Upper lobe of left lung (tissue), 6 donors: ENCODE measurements around the gene ZNF740. TPM values are rescaled to one million over a fixed set of nuclear protein-coding genes. Genes with fewer than 3 reads are reported as not detected.
A peak's percentile ranks its signal among the peaks of the same experiment; 100 is the strongest.

ENCODE experiments used
- ATAC-seq, 2 donors: fragments of 200-7000 bp; cut with Tn5 transposase; one replicate each; pipeline ENCODE4 v1.9.1; 2022; ENCODE audit warnings: mild to moderate bottlenecking in 2 of 2, moderate library complexity in 2 of 2; ENCODE audit not compliant: low FRiP score in 2 of 2
- DNase-seq, 2 donors: peaks; one replicate each; pipeline ENCODE4 v3.0.0-alpha.2; 2019 to 2020
- H3K27ac ChIP-seq, 4 donors: fragments of 200-600 bp; sonication (generic); one replicate each; pipeline ENCODE4 v1.5.1; 2016 to 2019
- H3K27me3 ChIP-seq, 4 donors: fragments of 200-600 bp; sonication (generic); one replicate each; pipeline ENCODE4 v1.5.1; 2017 to 2019
- H3K36me3 ChIP-seq, 4 donors: fragments of 200-600 bp; sonication (generic); one replicate each; pipeline ENCODE4 v1.5.1; 2016 to 2019
- H3K4me1 ChIP-seq, 4 donors: fragments of 200-600 bp; sonication (generic); one replicate each; pipeline ENCODE4 v1.5.1; 2018 to 2019
- H3K4me3 ChIP-seq, 4 donors: fragments of 200-600 bp; sonication (generic); one replicate each; pipeline ENCODE4 v1.5.1; 2017 to 2019; ENCODE audit warnings: mild to moderate bottlenecking in 2 of 4, moderate library complexity in 1 of 4
- H3K9me3 ChIP-seq, 4 donors: fragments of 200-600 bp; sonication (generic); one replicate each; pipeline ENCODE4 v1.5.1; 2018 to 2019
- EP300 ChIP-seq, 4 donors: sonication (generic); formaldehyde crosslinking; IDR thresholded peaks; one replicate each; pipeline ENCODE4 v1.5.1; 2017; ENCODE audit warnings: antibody characterized with exemption in 4 of 4, control low read depth in 2 of 4
- POLR2A ChIP-seq, 4 donors: fragments of 450-650 bp; IDR thresholded peaks; one replicate each; pipeline ENCODE4 v1.5.1; 2016 to 2017; ENCODE audit warnings: antibody characterized with exemption in 4 of 4, mild to moderate bottlenecking in 2 of 4
- POLR2AphosphoS5 ChIP-seq, 2 donors: sonication (generic); formaldehyde crosslinking; IDR thresholded peaks; one replicate each; pipeline ENCODE4 v1.5.1; 2017; ENCODE audit warnings: antibody characterized with exemption in 2 of 2
- WGBS, 2 donors: methylation state at CpG; one replicate each; pipeline ENCODE4 v1.1.5; 2017 to 2018; 5-methylcytosine and 5-hydroxymethylcytosine counted together
- total RNA-seq, 6 donors: library from RNA; depleted of rRNA in 4 of 6; stranded (reverse); fragments of >200 nt in 4 of 6; gene quantifications; one replicate each; pipeline versions ENCODE4 v1.1.0 to v1.2.1, GENCODE V29; 2016 to 2021
- TF ChIP-seq, protein P1 (sequence below), 6 experiments: fragments of 450-650 bp in 4 of 6; fragments of 200-600 bp in 2 of 6; sonication (generic) in 2 of 6; IDR thresholded peaks; one replicate each; pipeline ENCODE4 v1.5.1; 2016 to 2019; ENCODE audit warnings: antibody characterized with exemption in 6 of 6
- donor health status: DM: no; HTN: no; CAD: no; lungs with moderate emphysema.
- donor health status: DM: no; HTN: yes; CAD: no; lungs with severe emphysema.

The ZNF740 gene
- total RNA-seq, 6 donors from 2014 or later: 9.6 to 52.4 (median 24.0) TPM

GRCh38 chr12:53222170-53222721, 41.7 kb downstream of the ZNF740 start:
- 40 to 45% methylated on average over 5 of the region's 5 CpGs for WGBS, 2 donors
- no peak for ATAC-seq
- TF ChIP-seq, protein P1, sequence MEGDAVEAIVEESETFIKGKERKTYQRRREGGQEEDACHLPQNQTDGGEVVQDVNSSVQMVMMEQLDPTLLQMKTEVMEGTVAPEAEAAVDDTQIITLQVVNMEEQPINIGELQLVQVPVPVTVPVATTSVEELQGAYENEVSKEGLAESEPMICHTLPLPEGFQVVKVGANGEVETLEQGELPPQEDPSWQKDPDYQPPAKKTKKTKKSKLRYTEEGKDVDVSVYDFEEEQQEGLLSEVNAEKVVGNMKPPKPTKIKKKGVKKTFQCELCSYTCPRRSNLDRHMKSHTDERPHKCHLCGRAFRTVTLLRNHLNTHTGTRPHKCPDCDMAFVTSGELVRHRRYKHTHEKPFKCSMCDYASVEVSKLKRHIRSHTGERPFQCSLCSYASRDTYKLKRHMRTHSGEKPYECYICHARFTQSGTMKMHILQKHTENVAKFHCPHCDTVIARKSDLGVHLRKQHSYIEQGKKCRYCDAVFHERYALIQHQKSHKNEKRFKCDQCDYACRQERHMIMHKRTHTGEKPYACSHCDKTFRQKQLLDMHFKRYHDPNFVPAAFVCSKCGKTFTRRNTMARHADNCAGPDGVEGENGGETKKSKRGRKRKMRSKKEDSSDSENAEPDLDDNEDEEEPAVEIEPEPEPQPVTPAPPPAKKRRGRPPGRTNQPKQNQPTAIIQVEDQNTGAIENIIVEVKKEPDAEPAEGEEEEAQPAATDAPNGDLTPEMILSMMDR (IDR thresholded peaks at IDR 0.05): no peak
- TF ChIP-seq POLR2AphosphoS5 (IDR thresholded peaks at IDR 0.05): no peak
- no peak for TF ChIP-seq EP300 (IDR thresholded peaks at IDR 0.05)
- TF ChIP-seq POLR2A (IDR thresholded peaks at IDR 0.05): no peak
- Histone ChIP-seq H3K27me3 (no peaks in the 10 kb centered on the region), H3K36me3 (peaks cover 0 to 3% (median 0%) of the 10 kb centered on the region in 4 donors), H3K4me3 (peak overlapping the region; percentile 4 to 83 (median 70)), H3K9me3 (no peaks in the 10 kb centered on the region), H3K27ac (peak overlapping the region; percentile 98 to 100 (median 99)), H3K4me1 (peaks cover 58 to 87% (median 62%) of the 10 kb centered on the region in 4 donors)
- DNase-seq: no peak

DNA sequence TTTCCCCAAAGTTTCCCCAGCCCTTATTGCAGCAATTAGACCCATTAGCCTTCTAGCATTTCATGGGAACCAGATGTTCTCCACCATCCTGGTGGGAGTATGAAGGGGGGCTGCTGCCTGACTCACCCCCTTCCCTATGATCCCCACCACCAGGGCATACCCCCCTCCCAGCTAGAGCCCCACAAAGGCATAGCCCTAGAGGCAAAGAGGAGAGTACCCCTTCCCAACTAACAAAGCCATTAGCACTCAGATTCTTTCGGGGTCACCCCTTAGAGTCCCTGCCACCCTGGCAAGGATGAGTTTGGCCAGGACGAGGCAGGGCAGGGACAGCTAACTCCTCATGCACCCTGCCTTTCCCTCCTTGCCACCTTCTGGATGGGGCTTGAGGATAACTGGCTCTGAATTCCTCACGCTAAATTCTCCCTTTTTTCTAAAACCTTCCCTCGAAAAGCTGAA, 42.3 kb downstream of the ZNF740 start:
- Histone ChIP-seq H3K4me1 (peaks cover 52 to 81% (median 57%) of the 10 kb centered on the region in 4 donors), H3K27ac (peak overlapping the region; percentile 98 to 100 (median 99)), H3K4me3 (no peak overlapping the region), H3K9me3 (no peaks in the 10 kb centered on the region), H3K27me3 (no peaks in the 10 kb centered on the region), H3K36me3 (peaks cover 0 to 6% (median 0%) of the 10 kb centered on the region in 4 donors)
- WGBS, 2 donors: 40 to 45% methylated on average over 4 of the region's 4 CpGs
- DNase-seq (no peak), ATAC-seq (no peak)
- no peak for TF ChIP-seq EP300 (IDR thresholded peaks at IDR 0.05)
- TF ChIP-seq, protein P1 (IDR thresholded peaks at IDR 0.05): no peak
- TF ChIP-seq POLR2AphosphoS5 (IDR thresholded peaks at IDR 0.05): no peak
- no peak for TF ChIP-seq POLR2A (IDR thresholded peaks at IDR 0.05)

- TF ChIP-seq POLR2A (IDR thresholded peaks at IDR 0.05): no peak
- TF ChIP-seq, protein P1 (IDR thresholded peaks at IDR 0.05): no peak
- WGBS, 2 donors: 7 to 13% methylated on average over 5 to 16 of the region's 16 CpGs
- no peak overlapping the region for H3K4me3 ChIP-seq
- H3K27ac ChIP-seq: peak overlapping the region; percentile 98 to 100 (median 99)
- H3K27me3 ChIP-seq: no peaks in the 10 kb centered on the region
- H3K4me1 ChIP-seq: peaks cover 45 to 74% (median 50%) of the 10 kb centered on the region in 4 donors
- DNase-seq (peak; percentile 54 to 56), ATAC-seq (no peak)
- H3K36me3 ChIP-seq: peaks cover 0 to 6% (median 0%) of the 10 kb centered on the region in 4 donors
- H3K9me3 ChIP-seq: no peaks in the 10 kb centered on the region
Observed at GRCh38 chr12:53223389-53224060, 43.0 kb downstream of the ZNF740 start.

DNA sequence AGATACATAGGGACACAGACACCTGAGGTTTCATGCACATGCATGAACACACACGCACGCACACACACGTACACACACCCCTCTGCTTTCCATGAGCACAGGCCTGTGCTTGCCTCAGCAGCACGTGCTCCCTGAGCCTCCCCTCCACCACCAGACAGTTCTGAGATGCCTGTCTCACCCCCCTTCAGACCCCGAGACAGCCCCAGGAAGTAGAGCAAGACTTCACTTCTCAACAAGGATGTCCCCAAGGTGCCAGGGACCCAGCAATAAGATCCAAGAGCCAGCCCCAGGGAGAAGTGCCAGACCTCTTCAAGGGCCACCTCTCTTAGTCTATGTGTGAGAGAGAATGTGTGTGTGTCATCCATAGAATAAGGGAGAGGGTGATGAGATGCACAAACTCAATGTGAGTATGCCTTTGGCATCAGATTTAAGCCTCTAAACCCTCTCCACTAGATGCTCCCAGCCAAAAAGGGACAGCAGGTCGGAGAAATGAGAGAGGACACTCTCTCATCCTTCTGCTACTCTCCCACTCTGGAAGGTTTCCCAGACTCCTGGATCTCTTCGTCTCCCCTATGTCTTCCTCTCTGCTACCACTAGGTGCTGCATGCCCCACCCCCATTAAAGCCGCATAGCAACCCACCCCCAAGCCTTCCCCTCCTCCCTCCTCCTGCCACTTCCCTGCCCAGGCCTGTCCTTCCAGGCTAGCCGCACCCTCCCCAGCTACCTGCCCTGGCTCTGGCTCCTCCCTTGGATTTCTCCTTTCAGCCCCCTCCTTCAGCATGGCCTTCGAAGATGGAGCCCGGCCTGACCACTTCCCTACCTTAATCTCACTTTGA, 43.8 kb downstream of the ZNF740 start:
- 43 to 54% methylated on average over 6 to 11 of the region's 11 CpGs for WGBS, 2 donors
- peaks cover 0 to 6% (median 0%) of the 10 kb centered on the region in 4 donors for H3K36me3 ChIP-seq
- no peak for TF ChIP-seq EP300 (IDR thresholded peaks at IDR 0.05)
- TF ChIP-seq, protein P1 (IDR thresholded peaks at IDR 0.05): peak in 1 of 6 experiments; percentile 20
- DNase-seq: peak in 1 of 2 donors; percentile 44
- H3K9me3 ChIP-seq: no peaks in the 10 kb centered on the region
- no peak overlapping the region for H3K4me3 ChIP-seq
- peak overlapping the region; percentile 98 to 100 (median 99) for H3K27ac ChIP-seq
- H3K4me1 ChIP-seq: peaks cover 38 to 67% (median 43%) of the 10 kb centered on the region in 4 donors
- ATAC-seq: no peak
- no peaks in the 10 kb centered on the region for H3K27me3 ChIP-seq
